ENCODE measurements around the gene POU5F2.

Gene POU5F2

GRCh38 chr5:93716453-93716852 is 24.9 kb downstream of the POU5F2 start:
- no peak for DNase-seq

GRCh38 chr5:93715761-93716160 is 25.6 kb downstream of the POU5F2 start:
- DNase-seq: no peak

- no peak for DNase-seq
Measured at GRCh38 chr5:93715327-93715726, 26.1 kb downstream of the POU5F2 start.

- DNase-seq: no peak
Measured at GRCh38 chr5:93708442-93708841, 33.0 kb downstream of the POU5F2 start.

GRCh38 chr5:93705896-93706295 is 35.5 kb downstream of the POU5F2 start:
- no peak for DNase-seq

GRCh38 chr5:93704996-93705395 is 36.4 kb downstream of the POU5F2 start:
- DNase-seq: no peak

GRCh38 chr5:93691997-93692396 is 49.4 kb downstream of the POU5F2 start:
- DNase-seq: no peak

Measured in hypothalamus (tissue), 51 donors.